Measurements from ENCODE around the gene ACYP2.
"Not testable (repeated sequence)": the region's sequence is repeated elsewhere in the genome, so short reads cannot be mapped to it uniquely, and the experiment has no call there.

ACYP2 gene

GRCh38 chr2:54115284-54116137, at the start of gene ACYP2:
ACYP2 (plus strand) TSS chr2:54115615.
- peak within 1 kb of the TSS; percentile 99 for H3K27ac ChIP-seq
- TF ChIP-seq CTCF (conservative IDR thresholded peaks at IDR 0.05) = peak; percentile 28

- H3K27ac ChIP-seq = no peak overlapping the region
- no peak for TF ChIP-seq CTCF (conservative IDR thresholded peaks at IDR 0.05)
Measured at GRCh38 chr2:54065891-54066290, 49.5 kb upstream of the ACYP2 start.

- TF ChIP-seq CTCF (conservative IDR thresholded peaks at IDR 0.05) = no peak
- H3K27ac ChIP-seq = peak overlapping the region; percentile 67
Measured at GRCh38 chr2:54067851-54068375, 47.5 kb upstream of the ACYP2 start.

- not testable (repeated sequence) for H3K27ac ChIP-seq
Measured at GRCh38 chr2:54072483-54072882, 42.9 kb upstream of the ACYP2 start.

- no peak for TF ChIP-seq CTCF (conservative IDR thresholded peaks at IDR 0.05)
- H3K27ac ChIP-seq = no peak overlapping the region
Measured at GRCh38 chr2:54073796-54074195, 41.6 kb upstream of the ACYP2 start.

GRCh38 chr2:54074606-54075341, 40.6 kb upstream of the ACYP2 start:
- no peak for TF ChIP-seq CTCF (conservative IDR thresholded peaks at IDR 0.05)
- H3K27ac ChIP-seq = no peak overlapping the region

GRCh38 chr2:54076586-54076985, 38.8 kb upstream of the ACYP2 start:
- no peak overlapping the region for H3K27ac ChIP-seq
- TF ChIP-seq CTCF (conservative IDR thresholded peaks at IDR 0.05) = no peak

Measured in VCaP (cell line).